HCT116 (cell line): Measurements from ENCODE around the gene AGMAT. TPM values are rescaled to one million over a fixed set of nuclear protein-coding genes. Genes with fewer than 3 reads are reported as not detected.

ENCODE experiments used
- ATAC-seq: fragments of 200-7000 bp; cut with Tn5 transposase; 2 replicates; pipeline ENCODE4 v1.9.1; 2020; ENCODE audit warnings: mild to moderate bottlenecking, moderate library complexity
- BruUV-seq: library from RNA; stranded (reverse); fragments of 400-500 nt; replicated peaks from 2 replicates; lab custom pipeline; 2021; lab: Mats Ljungman, UMichigan
- CTCF ChIA-PET: fragments of 300-600 bp; sonication (Branson Sonifier 250); formaldehyde crosslinking; loops from one replicate; lab custom pipeline; 2021; ENCODE audit warnings: antibody characterized with exemption; lab: Charles Lee
- POLR2A ChIA-PET: fragments of 300-600, 350-600 bp; sonication (Branson Sonifier 250); formaldehyde crosslinking; loops from one replicate; lab custom pipeline; 2021; ENCODE audit warnings: antibody characterized with exemption; lab: Charles Lee
- RAD21 ChIA-PET, 2 experiments: fragments of 300-600 bp; sonication (Branson Sonifier 250); formaldehyde crosslinking; loops; one replicate each; lab custom pipeline; 2023; ENCODE audit warnings: low total read pairs in 2 of 2; ENCODE audit not compliant: uncharacterized antibody in 2 of 2, unreplicated experiment in 2 of 2, low non-redundant PET in 1 of 2; lab: Charles Lee
- DNase-seq: peaks from one replicate; pipeline ENCODE4 v3.0.0-alpha.2; 2010; ENCODE audit warnings: low read depth, low spot score
- H2AFZ ChIP-seq: fragments of 200-600 bp; shearing (Covaris generic), sonication (generic); 2 replicates; pipeline ENCODE4 v1.6.1; 2017; ENCODE audit warnings: low read depth, mixed run types, mixed read lengths, antibody characterized with exemption, low read length; ENCODE audit not compliant: poor library complexity, severe bottlenecking
- H3K27ac ChIP-seq: 2 replicates; pipeline ENCODE4 v1.5.1; 2012; ENCODE audit warnings: low read depth, low read length
- H3K27me3 ChIP-seq: fragments of 200-600 bp; sonication (generic); 2 replicates; pipeline ENCODE4 v1.6.1; 2016; ENCODE audit warnings: mixed run types, low read length, mixed read lengths; ENCODE audit not compliant: insufficient read depth
- H3K36me3 ChIP-seq, 2 experiments: fragments of 200-500 bp in 1 of 2; fragments of 200-600 bp in 1 of 2; sonication (Bioruptor generic) in 1 of 2; sonication (generic) in 1 of 2; 2 replicates each; pipeline versions ENCODE4 v1.5.1 to v1.6.1; 2014 to 2016; ENCODE audit warnings: low read length in 2 of 2, inconsistent platforms in 1 of 2, mixed read lengths in 1 of 2, mixed run types in 1 of 2; ENCODE audit not compliant: insufficient read depth in 2 of 2, control insufficient read depth in 1 of 2
- H3K4me1 ChIP-seq, 2 experiments: fragments of 200-600 bp in 1 of 2; sonication (generic) in 1 of 2; 2 replicates each; pipeline versions ENCODE4 v1.5.1 to v1.6.1; 2012 to 2017; ENCODE audit warnings: low read length in 2 of 2, inconsistent platforms in 1 of 2, mild to moderate bottlenecking in 1 of 2, mixed read lengths in 1 of 2, mixed run types in 1 of 2, moderate library complexity in 1 of 2; ENCODE audit not compliant: insufficient read depth in 2 of 2, control insufficient read depth in 1 of 2
- H3K4me2 ChIP-seq: fragments of 200-600 bp; sonication (generic); 2 replicates; pipeline ENCODE4 v1.6.1; 2017; ENCODE audit warnings: mixed run types, low read length, mixed read lengths
- H3K4me3 ChIP-seq, 2 experiments: fragments of 200-600 bp in 1 of 2; sonication (generic) in 1 of 2; replicated peaks in 1 of 2; 2 replicates each; pipeline ENCODE4 v1.5.1; 2011 to 2016; ENCODE audit warnings: low read length in 2 of 2, control low read depth in 1 of 2, low read depth in 1 of 2, mild to moderate bottlenecking in 1 of 2, mixed read lengths in 1 of 2, mixed run types in 1 of 2
- H3K79me2 ChIP-seq: fragments of 200-600 bp; sonication (generic); 2 replicates; pipeline ENCODE4 v1.6.1; 2017; ENCODE audit warnings: mild to moderate bottlenecking, mixed run types, low read length, moderate library complexity, mixed read lengths; ENCODE audit not compliant: insufficient read depth
- H3K9ac ChIP-seq: fragments of 200-600 bp; sonication (generic); 2 replicates; pipeline ENCODE4 v1.6.1; 2016; ENCODE audit warnings: low read length, mixed read lengths
- H3K9me2 ChIP-seq: fragments of 200-600 bp; sonication (generic), shearing (Covaris generic); 2 replicates; pipeline ENCODE4 v1.6.1; 2017; ENCODE audit warnings: mixed run types, mild to moderate bottlenecking, moderate library complexity; ENCODE audit not compliant: insufficient read depth
- H3K9me3 ChIP-seq, 2 experiments: fragments of 200-500 bp in 1 of 2; fragments of 200-600 bp in 1 of 2; sonication (Bioruptor generic) in 1 of 2; sonication (generic) in 1 of 2; 2 replicates each; pipeline ENCODE4 v1.6.1; 2014 to 2017; ENCODE audit warnings: low read length in 2 of 2, mixed read lengths in 2 of 2, inconsistent platforms in 1 of 2, low read depth in 1 of 2, mild to moderate bottlenecking in 1 of 2, mixed run types in 1 of 2, moderate library complexity in 1 of 2; ENCODE audit not compliant: control insufficient read depth in 1 of 2, insufficient read depth in 1 of 2
- H4K20me1 ChIP-seq: fragments of 200-600 bp; sonication (generic), shearing (Covaris generic); 2 replicates; pipeline ENCODE4 v1.6.1; 2017; ENCODE audit warnings: mixed run types, mild to moderate bottlenecking, moderate library complexity; ENCODE audit not compliant: insufficient read depth
- ATF3 ChIP-seq: IDR thresholded peaks from 2 replicates; pipeline ENCODE4 v1.6.1; 2012
- CTCF ChIP-seq, 3 experiments: fragments of 200-600 bp in 1 of 3; sonication (generic) in 1 of 3; IDR thresholded peaks in 2 of 3; conservative IDR thresholded peaks in 1 of 3; 2 replicates each; pipeline ENCODE4 v1.5.1; 2012 to 2017; ENCODE audit warnings: low read depth in 2 of 3, low read length in 2 of 3, antibody characterized with exemption in 1 of 3, borderline replicate concordance in 1 of 3, control low read depth in 1 of 3, mild to moderate bottlenecking in 1 of 3, mixed read lengths in 1 of 3, mixed run types in 1 of 3, moderate library complexity in 1 of 3; ENCODE audit not compliant: insufficient read depth in 1 of 3
- EZH2 ChIP-seq: fragments of 200-600 bp; sonication (generic); IDR thresholded peaks from 2 replicates; pipeline ENCODE4 v1.6.1; 2017; ENCODE audit warnings: antibody characterized with exemption, mixed run types
- POLR2AphosphoS5 ChIP-seq: IDR thresholded peaks from 2 replicates; pipeline ENCODE4 v1.6.1; 2011; ENCODE audit warnings: mild to moderate bottlenecking, low read depth, low read length, moderate library complexity
- TCF7L2 ChIP-seq: IDR thresholded peaks from 2 replicates; pipeline ENCODE4 v1.7.0; 2011; ENCODE audit warnings: borderline replicate concordance, inconsistent platforms; ENCODE audit not compliant: insufficient read depth, insufficient read length; ENCODE audit errors: extremely low read depth
- YY1 ChIP-seq: IDR thresholded peaks from 2 replicates; pipeline ENCODE4 v1.6.1; 2011; ENCODE audit warnings: low read length, low read depth, moderate library complexity, mild to moderate bottlenecking; ENCODE audit not compliant: insufficient replicate concordance; ENCODE audit errors: extremely low read depth
- ZBTB33 ChIP-seq: IDR thresholded peaks from 2 replicates; pipeline ENCODE4 v1.6.1; 2011; ENCODE audit warnings: mild to moderate bottlenecking, low read length, moderate library complexity; ENCODE audit not compliant: insufficient replicate concordance; ENCODE audit errors: extremely low read depth
- ZFX ChIP-seq: fragments of 450-650 bp; IDR thresholded peaks from 2 replicates; pipeline ENCODE4 v1.6.1; 2017
- ZNF274 ChIP-seq: fragments of 200-500 bp; sonication (Bioruptor generic); IDR thresholded peaks from 2 replicates; pipeline ENCODE4 v1.6.1; 2014; ENCODE audit warnings: mild to moderate bottlenecking, low read depth, low read length, inconsistent platforms
- intact Hi-C: fragments of 100-400 bp; cut with micrococcal nuclease; formaldehyde crosslinking; loops from 2 replicates; pipeline ENCODE4 v1.10.0; 2022
- total RNA-seq: library from RNA; stranded (reverse); gene quantifications from one replicate; pipeline ENCODE4 v1.2.1, GENCODE V29; 2021; ENCODE audit not compliant: unreplicated experiment

Gene AGMAT
- total RNA-seq, 1 experiment from 2014 or later, result not detected

- no TSS peak for BruUV-seq
- ATAC-seq (no peak), DNase-seq (no peak)
- Histone ChIP-seq H3K27me3 (no peaks in the 10 kb centered on the region), H3K36me3 (0 out of 4 replicates have a peak, but pooled peaks cover 0 to 1% of the 10 kb centered on the region in 2 experiments), H2AFZ (no peak overlapping the region), H3K9ac (no peak overlapping the region), H3K9me3 (no peaks in the 10 kb centered on the region), H3K27ac (no peak overlapping the region), H3K4me1 (peaks cover 10 to 24% of the 10 kb centered on the region in 2 experiments), H4K20me1 (no peaks in the 10 kb centered on the region), H3K4me3 (no peak overlapping the region), H3K79me2 (peaks cover 6% of the 10 kb centered on the region), H3K4me2 (no peak overlapping the region), H3K9me2 (no peaks in the 10 kb centered on the region)
- ChIA-PET POLR2A (no interaction called here), RAD21 (no interaction called here), CTCF (no interaction called here)
- no peak for TF ChIP-seq ZFX
- no peak for TF ChIP-seq POLR2AphosphoS5
- no peak for TF ChIP-seq YY1
- TF ChIP-seq TCF7L2, result no peak
- no peak for TF ChIP-seq ZNF274
- no peak for TF ChIP-seq CTCF (IDR thresholded peaks at IDR 0.05 in 2 of 3, conservative IDR thresholded peaks at IDR 0.05 in 1 of 3; ENCODE audit: borderline replicate concordance in 1 of 3, insufficient read depth in 1 of 3, low read depth in 2 of 3, low read length in 2 of 3)
- TF ChIP-seq ZBTB33, result no peak
- TF ChIP-seq EZH2, result no peak
- no peak for TF ChIP-seq ATF3
- intact Hi-C loops, result no loop called here
Observed at GRCh38 chr1:15522551-15522950, 62.3 kb downstream of the AGMAT start.

Other genes starting within 250 kb of the AGMAT start
- 69.7 TPM for gene EFHD2, start 175.2 kb downstream of the AGMAT start, total RNA-seq
- gene CTRC, start 146.6 kb downstream of the AGMAT start, total RNA-seq, result 3.2 TPM
- gene CELA2A, start 128.3 kb downstream of the AGMAT start, total RNA-seq, result 1.6 TPM
- gene CELA2B, start 108.9 kb downstream of the AGMAT start, total RNA-seq, result not detected
- gene CASP9, start 60.8 kb downstream of the AGMAT start, total RNA-seq, result 10.6 TPM
- gene DNAJC16, start 58.2 kb downstream of the AGMAT start, total RNA-seq, result 20.6 TPM
- 26.3 TPM for gene DDI2, start 32.4 kb upstream of the AGMAT start, total RNA-seq
- 38.5 TPM for gene PLEKHM2, start 99.3 kb upstream of the AGMAT start, total RNA-seq
- gene SLC25A34, start 151.2 kb upstream of the AGMAT start, total RNA-seq, result 0.59 TPM
- not detected for gene TMEM82, start 157.4 kb upstream of the AGMAT start, total RNA-seq
- gene FBLIM1, start 173.7 kb upstream of the AGMAT start, total RNA-seq, result 6.0 TPM
- 2.5 TPM for gene UQCRHL, start 222.6 kb upstream of the AGMAT start, total RNA-seq